Stimulated activated CD8-positive, alpha-beta memory T cell treated with anti-CD3 and anti-CD28 coated beads, Interleukin-15, amount 100 ng/mL, for 1 hour (primary cell): ENCODE results near the gene IKBKG.
"Not testable (repeated sequence)": the region's sequence is repeated elsewhere in the genome, so short reads cannot be mapped to it uniquely, and the experiment has no call there.

Experiments used
- DNase-seq: peaks from one replicate; pipeline ENCODE4 v3.0.0-alpha.2; 2020; ENCODE audit warnings: low read depth

Gene IKBKG

DNA sequence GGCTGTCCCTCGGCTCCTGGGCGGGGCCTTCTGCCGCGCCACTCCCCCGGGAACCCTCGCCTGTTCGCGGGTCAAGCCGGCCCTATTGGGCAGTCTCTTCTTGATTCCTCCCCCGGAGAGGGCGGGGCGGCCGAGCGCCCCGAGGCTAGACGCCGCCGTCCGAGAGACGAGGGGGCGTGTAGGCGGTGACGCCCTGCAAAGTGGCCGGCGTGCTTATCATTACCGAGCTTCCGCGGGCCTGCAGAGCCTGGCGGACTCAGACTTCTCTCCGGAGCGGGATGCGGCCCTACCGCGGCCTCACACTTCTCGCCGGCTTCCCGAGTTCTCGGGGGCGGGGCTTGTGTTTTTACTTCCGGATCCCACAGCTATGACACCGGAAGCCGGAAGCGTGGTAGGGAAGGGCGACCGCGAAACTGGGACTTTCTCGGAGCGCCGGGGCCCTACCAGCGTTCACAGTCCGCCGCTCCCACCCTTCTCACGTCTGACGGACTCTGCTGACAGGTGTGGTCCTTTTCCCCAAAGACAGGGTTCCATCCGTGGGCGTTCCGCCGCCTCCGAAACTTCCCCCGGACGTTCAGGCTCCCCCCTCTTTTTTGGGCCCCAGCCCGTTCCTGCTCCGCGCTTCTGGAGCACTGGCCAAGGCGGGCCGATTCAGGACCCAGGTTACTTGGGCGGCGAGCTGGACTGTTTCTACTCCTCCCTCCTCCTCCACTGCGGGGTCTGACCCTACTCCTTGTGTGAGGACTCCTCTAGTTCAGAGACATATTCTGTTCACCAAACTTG lies at the start of gene IKBKG:
IKBKG (plus strand) TSS at position 376 of the 783 bp plus-strand sequence. CDS start 4,383 bp downstream, outside the sequence.
- DNase-seq: peak; percentile 69

GRCh38 chrX:154501423-154501822 lies 46.0 kb upstream of the IKBKG start:
- not testable (repeated sequence) for DNase-seq

- no peak for DNase-seq
Measured at GRCh38 chrX:154502098-154502497, 45.3 kb upstream of the IKBKG start.

- no peak for DNase-seq
Measured at GRCh38 chrX:154502989-154503388, 44.4 kb upstream of the IKBKG start.

DNA sequence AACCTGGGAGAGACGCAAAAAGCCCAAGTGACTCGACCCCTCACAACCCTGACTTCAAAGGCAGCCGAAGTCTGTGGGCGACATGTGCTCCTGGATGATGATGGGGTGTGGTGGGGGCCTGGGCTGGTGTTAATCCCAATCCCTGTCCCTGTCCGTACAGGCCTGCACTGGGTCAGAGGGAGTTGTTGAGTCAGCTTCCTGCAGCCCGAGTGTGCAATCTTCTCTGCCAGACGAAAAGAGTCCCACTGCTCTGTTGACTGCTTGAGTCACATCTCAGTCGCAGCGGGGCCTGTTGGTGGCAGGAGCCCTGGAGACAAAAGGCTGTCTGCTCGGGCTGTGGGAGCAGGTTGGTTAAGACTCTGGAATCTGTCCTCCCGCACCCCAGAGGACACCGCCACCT lies 41.7 kb upstream of the IKBKG start:
- no peak for DNase-seq

- DNase-seq: no peak
Measured at GRCh38 chrX:154506483-154507332, 40.7 kb upstream of the IKBKG start.

DNA sequence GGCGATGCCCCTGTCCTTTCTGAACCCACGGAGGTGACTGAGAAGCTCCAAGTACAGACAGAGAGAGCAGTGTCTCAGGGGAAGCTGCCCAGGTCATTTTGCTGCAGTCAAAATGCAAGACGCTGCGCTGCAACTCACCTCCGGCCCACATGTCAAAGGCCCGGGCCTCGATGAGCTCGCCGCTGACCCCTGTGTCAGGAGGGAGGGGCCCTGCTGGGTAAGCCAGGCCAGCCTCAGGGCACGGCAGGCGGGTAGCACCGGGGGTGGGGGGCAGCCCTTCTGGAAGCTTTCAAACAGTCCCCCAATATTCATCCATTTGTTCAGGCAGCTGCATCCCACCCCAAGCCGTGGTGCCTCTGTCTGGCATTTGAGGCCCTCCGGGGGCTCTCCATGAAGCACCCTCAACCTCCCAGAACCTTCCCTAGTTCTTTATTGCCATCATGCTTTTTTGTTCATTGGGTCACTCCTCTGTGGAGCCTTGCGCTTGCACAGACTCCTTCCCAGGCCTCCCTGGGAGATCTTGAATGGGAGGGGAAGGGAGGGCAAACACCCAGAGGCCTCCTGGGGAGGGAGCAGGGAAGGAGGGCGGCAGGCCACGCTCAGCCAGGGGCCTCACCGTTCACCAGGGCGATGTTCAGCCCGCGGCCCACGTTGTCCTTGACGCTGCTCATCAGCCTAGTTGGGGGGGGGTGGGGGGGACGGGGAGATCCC lies 39.6 kb upstream of the IKBKG start:
- no peak for DNase-seq

GRCh38 chrX:154508384-154508745 lies 39.1 kb upstream of the IKBKG start:
- no peak for DNase-seq

DNA sequence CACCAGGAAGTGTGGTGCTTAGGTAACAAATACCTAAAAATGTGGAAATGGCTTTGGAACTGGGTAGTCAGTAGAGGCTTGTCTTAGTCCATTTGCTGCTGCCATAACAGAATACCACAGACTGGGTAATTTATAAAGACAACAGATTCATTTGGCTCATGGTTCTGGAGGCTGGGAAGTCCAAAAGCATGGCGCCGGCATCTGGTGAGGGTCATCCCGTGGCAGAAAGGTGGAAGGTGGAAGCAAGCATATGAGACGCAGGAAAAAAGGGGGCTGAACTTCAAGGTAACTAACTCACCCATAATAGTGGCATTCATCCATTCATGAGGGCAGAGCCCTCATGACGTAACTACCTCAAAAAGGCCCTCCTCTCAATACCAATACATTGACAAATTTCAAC lies 38.0 kb upstream of the IKBKG start:
- no peak for DNase-seq

- no peak for DNase-seq
Measured at GRCh38 chrX:154511761-154512160, 35.7 kb upstream of the IKBKG start.

DNA sequence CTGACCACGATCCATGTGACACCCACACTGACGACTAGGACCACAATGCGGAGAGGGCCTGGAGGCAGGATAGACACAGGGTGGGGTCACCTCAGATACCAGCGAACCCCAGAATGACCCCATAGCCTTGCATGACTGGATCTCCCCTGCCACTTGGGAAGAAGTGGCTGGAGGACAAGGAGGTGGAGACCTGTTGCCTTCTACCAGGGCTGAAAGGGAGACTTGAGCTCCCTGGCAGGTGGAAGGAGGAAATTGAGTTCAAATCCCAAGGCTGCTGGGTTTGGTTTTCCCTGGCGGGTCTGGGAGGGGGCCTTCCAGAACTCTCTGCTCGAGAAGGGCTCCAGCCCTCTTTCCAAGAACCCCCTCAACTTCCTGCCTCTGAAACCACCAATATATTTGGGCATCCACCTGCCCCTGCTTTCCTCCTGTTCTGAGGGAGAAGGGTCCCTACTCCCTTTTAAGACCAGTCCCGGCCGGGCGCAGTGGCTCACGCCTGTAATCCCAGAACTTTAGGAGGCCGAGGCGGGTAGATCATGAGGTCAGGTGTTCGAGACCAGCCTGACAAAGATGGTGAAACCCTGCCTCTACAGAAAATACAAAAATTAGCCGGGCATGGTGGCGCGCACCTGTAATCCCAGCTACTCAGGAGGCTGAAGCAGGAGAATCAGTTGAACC lies 34.4 kb upstream of the IKBKG start:
- DNase-seq: no peak

- DNase-seq: no peak
Measured at GRCh38 chrX:154513716-154514115, 33.7 kb upstream of the IKBKG start.

DNA sequence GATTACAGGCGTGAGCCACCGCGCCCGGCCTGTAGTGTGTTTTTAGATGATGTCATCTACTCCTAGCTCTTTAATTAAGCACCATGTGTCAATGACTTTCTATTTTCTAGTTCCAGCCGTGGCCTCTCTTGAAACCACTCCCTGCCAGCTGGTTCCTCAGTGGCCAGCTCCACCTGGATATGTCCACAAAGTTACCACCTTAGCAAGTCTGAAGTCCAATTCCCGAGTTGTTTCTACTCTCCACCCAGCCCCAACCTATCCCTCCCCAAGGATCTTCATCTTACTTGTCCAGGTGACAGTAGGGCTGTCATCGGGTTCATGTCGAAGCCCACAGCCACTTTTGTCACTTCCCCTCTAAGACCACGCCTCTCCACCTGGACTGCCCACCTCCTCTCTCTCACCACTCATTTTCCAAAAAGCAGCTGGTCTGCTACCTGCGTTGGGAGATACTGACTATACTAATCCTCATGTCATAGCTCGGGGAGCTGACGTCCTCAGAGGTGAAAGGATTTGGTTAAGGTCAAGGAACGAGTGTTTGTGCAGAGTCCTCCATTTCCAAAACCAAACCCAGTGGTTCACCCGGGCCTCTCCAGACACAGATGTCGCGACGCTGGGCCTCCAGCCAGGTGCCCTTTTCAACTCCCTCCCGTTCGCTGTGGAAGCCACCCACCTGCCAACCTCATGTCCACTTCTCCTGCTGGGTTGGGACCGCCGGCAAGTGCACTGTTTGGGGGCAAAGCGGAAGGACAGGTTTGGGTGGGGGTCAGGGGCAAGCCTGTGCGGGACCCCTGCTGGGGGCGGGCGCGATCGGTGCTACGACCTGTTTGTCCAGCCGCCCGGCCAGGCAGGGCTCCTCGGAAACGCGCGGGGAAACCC lies 32.1 kb upstream of the IKBKG start:
- DNase-seq: no peak

DNA sequence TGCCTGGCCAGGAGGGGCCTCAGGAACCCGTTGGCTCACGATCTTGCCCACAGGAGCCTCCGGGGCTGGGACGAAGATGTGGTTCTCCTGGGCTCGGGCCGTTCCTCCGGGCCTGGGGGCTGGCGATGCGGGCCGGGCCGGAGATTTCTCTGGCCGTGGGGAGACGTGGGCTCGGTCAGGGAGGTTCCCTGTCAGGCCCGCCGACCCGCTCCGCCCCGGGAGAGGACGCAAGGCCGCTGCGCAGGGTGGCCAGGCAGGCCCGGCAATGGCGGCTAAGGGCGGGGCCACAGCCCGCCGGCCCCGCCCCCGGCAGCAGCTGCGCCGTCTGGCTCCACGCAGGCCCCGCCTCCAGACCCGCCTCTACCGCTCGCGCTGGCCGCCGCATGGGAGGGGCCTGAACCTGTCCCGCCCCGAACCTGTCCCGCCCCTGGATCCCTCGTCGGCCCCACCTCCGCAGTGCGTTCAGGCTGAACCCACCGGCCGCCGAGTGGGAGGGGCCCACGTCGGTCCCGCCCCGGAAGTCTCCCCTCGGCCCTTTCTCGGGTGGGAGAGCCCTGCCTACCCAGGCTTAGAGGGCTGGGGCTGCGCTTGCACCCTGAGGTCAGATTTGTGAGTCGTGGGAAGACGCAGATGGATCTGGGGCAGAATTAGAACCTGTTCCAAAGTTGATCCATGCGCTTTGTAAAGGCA lies 31.3 kb upstream of the IKBKG start, which contains the start of gene FAM3A:
FAM3A (minus strand) TSS at position 267 of the 690 bp plus-strand sequence. CDS start 460 bp downstream, outside the sequence.
- peak; percentile 81 for DNase-seq

GRCh38 chrX:154516656-154517100 lies 30.7 kb upstream of the IKBKG start:
- DNase-seq: no peak

- DNase-seq: no peak
Measured at GRCh38 chrX:154517101-154517781, 30.2 kb upstream of the IKBKG start.

DNA sequence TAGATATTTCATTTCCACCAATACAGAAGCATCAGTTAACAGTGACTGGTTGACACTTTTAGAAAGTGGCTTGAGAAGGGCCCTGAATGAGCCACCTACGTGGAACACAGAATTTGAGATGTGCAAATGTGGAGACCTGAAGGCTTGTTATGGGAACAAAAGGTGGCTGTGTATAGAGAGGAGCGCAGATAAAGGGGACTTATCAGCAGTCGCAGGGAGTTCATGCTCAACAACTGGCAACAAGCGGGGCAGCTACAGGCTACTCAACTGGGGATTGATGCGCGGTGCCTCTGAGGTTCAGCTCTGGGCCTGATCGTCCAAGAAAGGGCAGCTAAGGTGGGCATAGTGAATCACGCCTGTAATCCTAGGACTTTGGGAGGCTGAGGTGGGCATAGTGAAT lies 28.0 kb upstream of the IKBKG start:
- no peak for DNase-seq

- no peak for DNase-seq
Measured at GRCh38 chrX:154525606-154526490, 21.6 kb upstream of the IKBKG start.
